Activated CD8-positive, alpha-beta memory T cell treated with anti-CD3 and anti-CD28 coated beads, Interleukin-2, amount 50 U/mL, for 1 hour (primary cell): Measurements from ENCODE around the gene THEM4.

ENCODE experiments used
- DNase-seq: peaks from one replicate; pipeline ENCODE4 v3.0.0-alpha.2; 2020; ENCODE audit errors: extremely low read depth

THEM4 gene

GRCh38 chr1:151909167-151910149 is at the start of gene THEM4:
Gene THEM4 (minus strand): TSS chr1:151909511. CDS start chr1:151909458, 53 bp downstream.
- peak; percentile 75 for DNase-seq

GRCh38 chr1:151958959-151959358 is 49.6 kb upstream of the THEM4 start:
- DNase-seq: no peak

GRCh38 chr1:151956957-151957497 is 47.7 kb upstream of the THEM4 start:
- no peak for DNase-seq

DNA sequence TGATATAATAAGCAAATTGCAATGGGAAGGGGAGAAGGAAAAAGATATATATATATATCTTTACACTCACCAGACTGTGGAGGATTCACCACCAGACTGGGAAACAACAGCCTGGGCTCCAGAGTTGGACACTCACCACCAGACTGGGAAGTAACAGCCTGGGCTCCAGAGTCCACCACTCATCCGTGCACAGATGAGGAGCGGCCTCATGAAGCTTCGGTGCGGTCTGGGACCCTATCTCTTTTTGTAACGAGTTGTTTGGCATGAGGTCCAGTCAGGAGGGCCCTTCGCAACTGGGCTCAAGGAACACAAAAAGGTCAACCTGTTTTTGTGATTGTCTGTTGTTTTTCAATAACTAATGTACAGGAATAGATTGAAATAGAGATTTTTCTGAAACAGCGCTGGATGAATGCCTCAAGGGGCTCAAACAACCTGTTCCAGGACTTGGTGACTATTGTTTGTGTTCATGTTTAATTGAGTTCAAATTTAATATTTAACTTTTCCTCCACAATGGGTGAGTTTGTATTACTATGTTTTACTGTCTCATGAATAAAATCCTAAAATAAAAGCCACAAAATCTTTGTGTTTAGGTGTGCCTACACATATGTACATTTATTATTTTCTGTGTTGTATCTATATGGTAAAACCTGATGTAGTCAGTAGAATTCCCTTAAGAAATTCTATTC is 44.2 kb upstream of the THEM4 start:
- DNase-seq: no peak

- no peak for DNase-seq
These were observed 43.5 kb upstream of the THEM4 start for GRCh38 chr1:151952811-151953210.

DNA sequence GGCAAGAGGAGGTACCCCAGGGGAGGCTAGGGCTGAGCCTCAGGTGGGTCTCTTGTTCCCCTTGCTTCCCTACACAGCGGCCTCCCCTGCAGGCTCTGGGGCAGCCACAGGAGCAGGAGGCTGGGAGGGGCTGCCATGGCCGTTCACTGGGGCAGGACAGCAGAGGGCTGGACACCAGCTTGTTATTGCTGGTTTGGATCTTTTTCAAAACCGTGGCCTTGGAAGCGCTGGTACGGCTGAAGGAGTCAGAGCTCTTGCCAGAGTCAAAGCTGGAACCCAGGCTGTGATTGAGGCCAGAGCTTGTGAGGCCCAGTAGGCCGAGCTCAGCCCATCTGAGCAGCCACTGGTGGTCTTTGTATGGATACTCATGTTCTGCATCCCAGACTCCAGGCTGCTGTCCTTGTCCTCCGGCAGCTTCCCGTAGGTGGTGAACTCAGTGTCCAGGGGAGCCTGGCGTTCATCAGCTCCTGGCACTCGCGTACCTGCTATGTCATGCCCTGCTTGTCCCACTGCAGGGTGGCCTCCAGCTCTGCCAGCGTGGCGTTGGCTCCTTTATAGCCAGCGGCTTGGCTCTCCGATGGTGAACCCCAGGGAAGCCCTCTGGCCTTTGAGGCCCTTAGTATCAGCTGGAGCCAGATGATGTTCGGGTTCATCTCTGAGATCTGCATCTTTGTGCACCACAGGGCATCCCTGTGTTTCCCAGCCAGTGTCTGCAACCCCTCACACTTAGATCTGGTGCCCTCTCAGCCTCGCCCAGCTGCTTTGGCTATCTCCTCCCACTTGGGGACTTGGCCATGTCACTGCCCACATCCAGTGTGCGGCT is 40.3 kb upstream of the THEM4 start:
- no peak for DNase-seq

DNA sequence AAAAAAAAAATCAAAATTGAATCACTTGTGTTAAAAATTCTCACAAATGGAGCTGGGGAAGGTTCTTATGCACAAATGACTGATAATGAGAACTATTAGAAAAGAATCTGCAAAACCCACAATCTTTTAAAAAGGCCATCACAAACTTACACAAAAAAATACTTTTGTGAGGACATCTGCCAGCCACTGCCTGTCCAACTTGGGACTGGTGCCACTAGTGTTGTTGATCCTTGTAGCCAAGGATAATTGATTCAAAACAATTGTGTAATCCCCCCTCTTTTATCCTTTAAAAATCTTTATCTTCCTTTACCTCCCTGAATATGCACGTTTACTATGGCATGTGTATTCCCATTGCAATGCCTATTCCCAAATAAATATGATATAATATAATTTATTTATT is 39.2 kb upstream of the THEM4 start:
- DNase-seq: no peak

DNA sequence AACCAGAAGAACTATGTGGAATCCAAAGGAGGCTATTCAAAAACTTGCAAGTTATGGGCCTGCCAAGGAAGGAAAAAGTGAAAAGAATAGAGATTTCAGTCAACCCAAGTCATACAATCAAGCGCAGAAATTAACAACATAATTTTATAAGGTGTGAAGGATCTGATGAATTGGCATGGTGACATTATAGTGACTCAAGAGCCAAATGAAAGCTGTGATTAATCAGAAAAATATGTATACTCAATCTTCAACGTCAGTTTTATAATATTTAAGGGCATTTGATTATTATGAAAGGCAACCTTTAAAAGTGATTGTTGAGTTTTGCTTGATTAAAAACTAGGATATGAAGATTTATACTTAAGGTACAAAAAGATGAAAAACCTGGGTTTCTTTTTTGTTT is 37.8 kb upstream of the THEM4 start:
- no peak for DNase-seq

DNA sequence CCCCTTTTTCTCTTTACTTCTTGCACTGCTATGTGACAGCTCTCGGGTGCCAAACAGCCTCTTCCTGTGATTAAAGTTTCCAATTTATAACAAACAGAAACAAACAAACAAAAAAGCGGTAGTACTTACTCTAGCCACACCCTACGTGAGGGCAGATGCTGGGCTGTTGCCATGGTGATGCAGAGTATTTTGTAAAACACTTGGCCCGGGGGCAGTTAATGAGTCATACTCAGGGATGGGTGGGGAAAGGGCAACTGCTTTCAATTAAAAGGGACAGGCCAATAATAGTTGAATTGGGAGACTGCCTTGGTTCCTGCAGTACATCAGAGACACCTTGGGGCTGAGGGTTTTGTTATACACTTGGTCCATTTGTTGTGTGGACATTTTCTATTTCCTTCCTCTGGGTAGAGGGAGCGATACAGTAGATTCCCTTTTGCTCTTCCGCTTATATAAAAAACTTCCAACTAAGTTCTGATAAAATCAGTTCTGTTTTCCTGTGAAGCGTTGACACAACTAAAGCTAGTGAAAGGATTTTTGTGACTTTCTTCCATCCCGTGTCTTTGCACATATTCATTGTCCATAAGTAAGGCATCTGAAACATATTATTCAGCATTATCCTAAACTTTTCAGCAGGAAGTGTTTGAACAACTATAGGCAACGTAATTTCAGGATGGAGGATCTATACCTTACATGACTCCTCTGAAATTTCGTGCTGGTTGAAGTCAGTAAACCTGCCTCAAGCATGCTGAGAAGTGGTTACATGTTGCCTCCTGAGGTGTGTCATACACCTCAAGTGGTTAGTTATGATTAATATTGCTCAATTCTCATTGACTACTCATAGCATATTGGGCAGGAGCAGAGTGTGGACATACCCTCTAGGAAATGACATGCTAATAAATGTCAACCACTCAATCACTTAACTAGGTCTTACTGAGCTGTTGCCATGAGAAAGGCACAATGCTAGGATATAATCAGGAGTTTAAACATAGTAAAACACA is 36.7 kb upstream of the THEM4 start:
- peak; percentile 80 for DNase-seq

DNA sequence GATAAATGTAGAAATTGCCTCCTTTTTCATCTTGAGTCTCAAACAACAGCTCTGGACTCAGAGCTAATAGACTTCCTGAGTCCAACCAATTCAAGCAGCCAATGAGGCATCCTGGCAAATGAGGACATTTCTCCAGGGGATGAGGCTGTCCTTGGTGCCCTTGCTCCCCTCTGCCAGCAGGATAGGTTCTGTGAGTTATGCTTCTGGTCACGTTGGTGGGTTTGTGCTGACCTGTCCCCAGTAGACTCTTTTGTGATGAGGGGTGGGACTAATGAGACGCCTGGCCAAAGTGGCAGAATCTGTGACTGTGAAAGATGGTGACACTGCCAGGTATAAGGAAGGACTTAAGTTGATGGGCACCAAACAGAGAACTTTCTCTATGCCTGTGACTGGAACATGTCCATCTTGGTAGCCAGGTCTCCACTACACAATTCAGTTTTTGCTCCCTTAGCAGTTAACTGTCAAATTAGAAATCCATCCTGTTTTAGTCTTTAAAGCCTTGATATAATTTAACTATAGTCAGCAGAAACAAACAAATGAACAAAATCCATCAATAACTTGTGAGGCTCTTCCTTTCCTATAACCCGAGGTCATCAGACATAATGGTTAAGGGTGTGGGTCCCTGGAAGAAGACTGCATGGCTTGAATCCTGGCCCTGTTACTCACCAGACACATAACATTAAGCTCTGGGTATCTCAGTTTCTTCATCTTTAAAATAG is 35.7 kb upstream of the THEM4 start:
- DNase-seq: no peak

DNA sequence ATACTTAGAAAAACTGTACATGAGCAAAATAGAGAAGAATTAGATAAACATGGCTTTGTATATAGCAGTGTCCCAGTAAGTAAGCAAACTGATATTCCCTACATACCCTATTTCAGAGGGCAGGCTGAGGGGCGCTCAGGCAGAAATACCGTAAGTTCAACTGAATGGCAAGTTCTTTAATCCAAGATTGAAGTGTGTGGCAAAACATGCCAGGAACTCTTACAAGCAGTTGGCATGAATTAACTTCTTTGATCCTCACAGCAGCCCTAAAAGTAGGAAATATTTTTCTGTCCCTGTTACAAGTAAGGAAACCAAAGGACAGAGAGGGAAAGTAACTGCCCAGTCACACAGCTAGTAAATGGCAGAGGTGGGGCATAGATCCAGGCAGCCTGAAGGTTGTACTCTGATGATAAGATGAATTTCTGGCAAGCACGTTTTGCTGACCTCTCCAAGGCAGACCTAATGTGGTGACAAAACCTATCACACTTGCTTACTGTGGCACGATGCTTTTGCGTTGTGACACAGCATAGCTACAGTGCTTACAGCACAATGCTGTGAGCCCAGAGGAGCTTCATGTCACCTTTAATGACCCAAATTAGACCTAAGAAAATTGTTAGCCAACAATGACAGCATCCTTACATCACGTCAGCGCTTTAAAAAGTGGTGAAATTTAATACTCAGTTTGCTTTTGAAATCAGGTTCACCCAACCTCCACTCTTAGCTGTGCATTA is 35.0 kb upstream of the THEM4 start:
- no peak for DNase-seq

DNA sequence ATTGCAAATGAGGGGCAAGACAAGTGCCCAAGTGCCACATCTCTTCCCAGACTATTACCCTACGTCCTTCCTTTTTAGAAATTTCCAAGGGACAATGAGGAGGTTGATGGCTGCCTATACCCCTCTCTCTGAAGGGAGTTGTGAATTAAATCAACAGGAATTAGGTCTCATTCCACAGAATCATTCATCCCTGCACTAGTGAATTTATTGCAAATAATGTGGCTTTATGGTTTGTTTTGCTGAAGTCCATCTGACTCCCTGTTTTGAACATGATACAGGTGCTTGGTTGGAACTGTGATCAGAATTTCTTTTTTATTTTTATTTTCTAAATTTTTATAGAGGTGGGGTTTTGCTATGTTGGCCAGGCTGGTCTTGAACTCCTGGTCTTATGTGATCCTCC is 34.3 kb upstream of the THEM4 start:
- DNase-seq: no peak

- DNase-seq: no peak
These were observed 33.6 kb upstream of the THEM4 start for GRCh38 chr1:151942882-151943281.

DNA sequence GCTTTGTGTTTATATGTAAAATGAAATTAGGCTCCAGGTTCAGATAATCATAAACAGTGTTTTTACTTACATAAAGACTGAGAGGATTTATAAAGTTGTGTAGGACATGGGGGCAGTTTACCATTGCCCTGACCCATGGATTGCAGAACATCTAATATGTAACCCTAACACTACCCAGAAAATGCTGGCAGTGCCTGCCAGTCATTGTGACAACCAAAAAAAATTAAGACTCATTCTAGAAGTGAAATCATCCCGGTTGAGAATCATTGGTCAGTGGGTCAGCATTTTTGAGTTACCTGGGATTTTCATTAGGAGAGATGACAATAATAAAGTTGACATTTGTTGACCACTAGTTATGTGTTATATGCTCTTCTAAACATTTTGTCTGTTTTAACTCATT is 31.2 kb upstream of the THEM4 start:
- no peak for DNase-seq

- no peak for DNase-seq
These were observed 30.5 kb upstream of the THEM4 start for GRCh38 chr1:151939779-151940178.

DNA sequence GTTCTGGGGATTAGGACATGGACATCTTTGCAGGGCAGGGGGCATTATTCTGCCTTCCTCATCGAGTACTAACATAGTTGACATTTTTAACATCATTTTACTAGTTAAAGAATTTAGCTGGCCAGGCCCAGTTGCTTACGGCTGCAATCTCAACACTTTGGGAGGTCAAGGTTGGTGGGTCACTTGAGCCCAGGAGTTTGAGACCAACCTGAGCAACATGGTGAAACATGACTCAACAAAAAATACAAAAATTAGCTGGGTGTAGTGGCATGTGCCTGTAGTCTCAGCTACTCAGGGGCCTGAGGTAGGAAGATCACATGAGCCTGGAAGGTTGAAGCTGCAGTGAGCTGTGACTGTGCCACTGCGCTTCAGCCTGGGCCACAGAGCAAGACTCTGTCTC is 29.8 kb upstream of the THEM4 start:
- DNase-seq: no peak

- DNase-seq: no peak
These were observed 27.3 kb upstream of the THEM4 start for GRCh38 chr1:151936653-151937052.

GRCh38 chr1:151935894-151936602 is 26.7 kb upstream of the THEM4 start:
- no peak for DNase-seq

GRCh38 chr1:151935154-151935553 is 25.8 kb upstream of the THEM4 start:
- DNase-seq: no peak
